ENCODE measurements around the gene THRSP.

- TF ChIP-seq, protein P1, sequence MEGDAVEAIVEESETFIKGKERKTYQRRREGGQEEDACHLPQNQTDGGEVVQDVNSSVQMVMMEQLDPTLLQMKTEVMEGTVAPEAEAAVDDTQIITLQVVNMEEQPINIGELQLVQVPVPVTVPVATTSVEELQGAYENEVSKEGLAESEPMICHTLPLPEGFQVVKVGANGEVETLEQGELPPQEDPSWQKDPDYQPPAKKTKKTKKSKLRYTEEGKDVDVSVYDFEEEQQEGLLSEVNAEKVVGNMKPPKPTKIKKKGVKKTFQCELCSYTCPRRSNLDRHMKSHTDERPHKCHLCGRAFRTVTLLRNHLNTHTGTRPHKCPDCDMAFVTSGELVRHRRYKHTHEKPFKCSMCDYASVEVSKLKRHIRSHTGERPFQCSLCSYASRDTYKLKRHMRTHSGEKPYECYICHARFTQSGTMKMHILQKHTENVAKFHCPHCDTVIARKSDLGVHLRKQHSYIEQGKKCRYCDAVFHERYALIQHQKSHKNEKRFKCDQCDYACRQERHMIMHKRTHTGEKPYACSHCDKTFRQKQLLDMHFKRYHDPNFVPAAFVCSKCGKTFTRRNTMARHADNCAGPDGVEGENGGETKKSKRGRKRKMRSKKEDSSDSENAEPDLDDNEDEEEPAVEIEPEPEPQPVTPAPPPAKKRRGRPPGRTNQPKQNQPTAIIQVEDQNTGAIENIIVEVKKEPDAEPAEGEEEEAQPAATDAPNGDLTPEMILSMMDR (IDR thresholded peaks at IDR 0.05; ENCODE audit: insufficient read depth, low read length, poor library complexity, severe bottlenecking) = no peak
- TF ChIP-seq EZH2phosphoT487 (conservative IDR thresholded peaks at IDR 0.05; ENCODE audit: low read length) = no peak
Observed at GRCh38 chr11:78040691-78041379, 22.8 kb upstream of the THRSP start.

Measured in SU-DHL-6 (cell line).